Astrocyte (in vitro differentiated cells and primary cell): Measurements from ENCODE around the gene GHRHR.

Source experiments
- CTCF ChIP-seq: IDR thresholded peaks from 2 replicates; pipeline ENCODE4 v1.5.1; 2011; ENCODE audit warnings: low read depth, mild to moderate bottlenecking, inconsistent platforms, low read length, moderate library complexity; ENCODE audit not compliant: insufficient read depth
- EZH2 ChIP-seq: IDR thresholded peaks from 2 replicates; pipeline ENCODE4 v1.6.1; 2012; ENCODE audit warnings: mild to moderate bottlenecking, low read length, inconsistent platforms; ENCODE audit not compliant: insufficient read depth

GRCh38 chr7:30975256-30975899, 11.6 kb downstream of the GHRHR start:
- TF ChIP-seq CTCF, result no peak
- no peak for TF ChIP-seq EZH2
